HCT116 (cell line): Measurements from ENCODE around the gene SPTB. TPM values are rescaled to one million over a fixed set of nuclear protein-coding genes. Genes with fewer than 3 reads are reported as not detected.

Experiments
- ATAC-seq: fragments of 200-7000 bp; cut with Tn5 transposase; 2 replicates; pipeline ENCODE4 v1.9.1; 2020; ENCODE audit warnings: mild to moderate bottlenecking, moderate library complexity
- BruUV-seq: library from RNA; stranded (reverse); fragments of 400-500 nt; replicated peaks from 2 replicates; lab custom pipeline; 2021; lab: Mats Ljungman, UMichigan
- CTCF ChIA-PET: fragments of 300-600 bp; sonication (Branson Sonifier 250); formaldehyde crosslinking; loops from one replicate; lab custom pipeline; 2021; ENCODE audit warnings: antibody characterized with exemption; lab: Charles Lee
- POLR2A ChIA-PET: fragments of 300-600, 350-600 bp; sonication (Branson Sonifier 250); formaldehyde crosslinking; loops from one replicate; lab custom pipeline; 2021; ENCODE audit warnings: antibody characterized with exemption; lab: Charles Lee
- RAD21 ChIA-PET, 2 experiments: fragments of 300-600 bp; sonication (Branson Sonifier 250); formaldehyde crosslinking; loops; one replicate each; lab custom pipeline; 2023; ENCODE audit warnings: low total read pairs in 2 of 2; ENCODE audit not compliant: uncharacterized antibody in 2 of 2, unreplicated experiment in 2 of 2, low non-redundant PET in 1 of 2; lab: Charles Lee
- DNase-seq: peaks from one replicate; pipeline ENCODE4 v3.0.0-alpha.2; 2010; ENCODE audit warnings: low read depth, low spot score
- H2AFZ ChIP-seq: fragments of 200-600 bp; shearing (Covaris generic), sonication (generic); 2 replicates; pipeline ENCODE4 v1.6.1; 2017; ENCODE audit warnings: low read depth, mixed run types, mixed read lengths, antibody characterized with exemption, low read length; ENCODE audit not compliant: poor library complexity, severe bottlenecking
- H3K27ac ChIP-seq: 2 replicates; pipeline ENCODE4 v1.5.1; 2012; ENCODE audit warnings: low read depth, low read length
- H3K27me3 ChIP-seq: fragments of 200-600 bp; sonication (generic); 2 replicates; pipeline ENCODE4 v1.6.1; 2016; ENCODE audit warnings: mixed run types, low read length, mixed read lengths; ENCODE audit not compliant: insufficient read depth
- H3K36me3 ChIP-seq, 2 experiments: fragments of 200-500 bp in 1 of 2; fragments of 200-600 bp in 1 of 2; sonication (Bioruptor generic) in 1 of 2; sonication (generic) in 1 of 2; 2 replicates each; pipeline versions ENCODE4 v1.5.1 to v1.6.1; 2014 to 2016; ENCODE audit warnings: low read length in 2 of 2, inconsistent platforms in 1 of 2, mixed read lengths in 1 of 2, mixed run types in 1 of 2; ENCODE audit not compliant: insufficient read depth in 2 of 2, control insufficient read depth in 1 of 2
- H3K4me1 ChIP-seq, 2 experiments: fragments of 200-600 bp in 1 of 2; sonication (generic) in 1 of 2; 2 replicates each; pipeline versions ENCODE4 v1.5.1 to v1.6.1; 2012 to 2017; ENCODE audit warnings: low read length in 2 of 2, inconsistent platforms in 1 of 2, mild to moderate bottlenecking in 1 of 2, mixed read lengths in 1 of 2, mixed run types in 1 of 2, moderate library complexity in 1 of 2; ENCODE audit not compliant: insufficient read depth in 2 of 2, control insufficient read depth in 1 of 2
- H3K4me2 ChIP-seq: fragments of 200-600 bp; sonication (generic); 2 replicates; pipeline ENCODE4 v1.6.1; 2017; ENCODE audit warnings: mixed run types, low read length, mixed read lengths
- H3K4me3 ChIP-seq, 2 experiments: fragments of 200-600 bp in 1 of 2; sonication (generic) in 1 of 2; replicated peaks in 1 of 2; 2 replicates each; pipeline ENCODE4 v1.5.1; 2011 to 2016; ENCODE audit warnings: low read length in 2 of 2, control low read depth in 1 of 2, low read depth in 1 of 2, mild to moderate bottlenecking in 1 of 2, mixed read lengths in 1 of 2, mixed run types in 1 of 2
- H3K79me2 ChIP-seq: fragments of 200-600 bp; sonication (generic); 2 replicates; pipeline ENCODE4 v1.6.1; 2017; ENCODE audit warnings: mild to moderate bottlenecking, mixed run types, low read length, moderate library complexity, mixed read lengths; ENCODE audit not compliant: insufficient read depth
- H3K9ac ChIP-seq: fragments of 200-600 bp; sonication (generic); 2 replicates; pipeline ENCODE4 v1.6.1; 2016; ENCODE audit warnings: low read length, mixed read lengths
- H3K9me2 ChIP-seq: fragments of 200-600 bp; sonication (generic), shearing (Covaris generic); 2 replicates; pipeline ENCODE4 v1.6.1; 2017; ENCODE audit warnings: mixed run types, mild to moderate bottlenecking, moderate library complexity; ENCODE audit not compliant: insufficient read depth
- H3K9me3 ChIP-seq, 2 experiments: fragments of 200-500 bp in 1 of 2; fragments of 200-600 bp in 1 of 2; sonication (Bioruptor generic) in 1 of 2; sonication (generic) in 1 of 2; 2 replicates each; pipeline ENCODE4 v1.6.1; 2014 to 2017; ENCODE audit warnings: low read length in 2 of 2, mixed read lengths in 2 of 2, inconsistent platforms in 1 of 2, low read depth in 1 of 2, mild to moderate bottlenecking in 1 of 2, mixed run types in 1 of 2, moderate library complexity in 1 of 2; ENCODE audit not compliant: control insufficient read depth in 1 of 2, insufficient read depth in 1 of 2
- H4K20me1 ChIP-seq: fragments of 200-600 bp; sonication (generic), shearing (Covaris generic); 2 replicates; pipeline ENCODE4 v1.6.1; 2017; ENCODE audit warnings: mixed run types, mild to moderate bottlenecking, moderate library complexity; ENCODE audit not compliant: insufficient read depth
- CEBPB ChIP-seq: IDR thresholded peaks from 2 replicates; pipeline ENCODE4 v1.6.1; 2012; ENCODE audit warnings: low read depth
- POLR2A ChIP-seq: IDR thresholded peaks from 2 replicates; pipeline ENCODE4 v1.7.0; 2011; ENCODE audit warnings: borderline replicate concordance; ENCODE audit not compliant: insufficient read depth, insufficient read length; ENCODE audit errors: extremely low read depth
- RAD21 ChIP-seq: IDR thresholded peaks from 2 replicates; pipeline ENCODE4 v1.6.1; 2012; ENCODE audit warnings: low read depth, mild to moderate bottlenecking
- SP1 ChIP-seq: IDR thresholded peaks from 2 replicates; pipeline ENCODE4 v1.6.1; 2012; ENCODE audit warnings: low read depth
- SRF ChIP-seq: IDR thresholded peaks from 2 replicates; pipeline ENCODE4 v1.6.1; 2012; ENCODE audit warnings: low read depth
- intact Hi-C: fragments of 100-400 bp; cut with micrococcal nuclease; formaldehyde crosslinking; loops from 2 replicates; pipeline ENCODE4 v1.10.0; 2022
- total RNA-seq: library from RNA; stranded (reverse); gene quantifications from one replicate; pipeline ENCODE4 v1.2.1, GENCODE V29; 2021; ENCODE audit not compliant: unreplicated experiment
- TF ChIP-seq, protein P1 (sequence below), 3 experiments: fragments of 200-600 bp in 1 of 3; sonication (generic) in 1 of 3; IDR thresholded peaks in 2 of 3; conservative IDR thresholded peaks in 1 of 3; 2 replicates each; pipeline ENCODE4 v1.5.1; 2012 to 2017; ENCODE audit warnings: low read depth in 2 of 3, low read length in 2 of 3, antibody characterized with exemption in 1 of 3, borderline replicate concordance in 1 of 3, control low read depth in 1 of 3, mild to moderate bottlenecking in 1 of 3, mixed read lengths in 1 of 3, mixed run types in 1 of 3, moderate library complexity in 1 of 3; ENCODE audit not compliant: insufficient read depth in 1 of 3

The SPTB gene
- total RNA-seq, 1 experiment from 2014 or later = 4.2 TPM

DNA sequence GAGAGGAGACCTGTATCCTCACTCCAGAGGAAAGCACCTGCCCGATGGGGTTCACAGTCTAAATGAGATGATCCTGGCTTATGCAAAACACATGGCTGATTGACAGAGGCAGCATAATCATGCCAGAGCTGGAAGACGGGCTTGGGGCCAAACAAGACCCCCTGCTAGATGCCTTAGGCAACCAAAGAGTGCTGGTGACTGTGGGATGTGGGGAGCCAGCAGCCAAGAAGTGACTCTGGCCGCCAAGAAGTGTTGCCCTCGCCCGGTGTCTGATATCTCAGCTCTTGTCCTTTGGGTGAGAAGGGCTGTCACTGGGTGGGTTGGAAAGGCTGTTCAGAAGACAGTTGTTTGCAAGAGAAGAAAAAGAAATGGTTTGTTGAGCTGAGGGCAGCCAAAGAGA lies 118.8 kb downstream of the SPTB start:
- ATAC-seq (no peak), DNase-seq (no peak)
- H3K27me3 ChIP-seq = no peaks in the 10 kb centered on the region
- ChIA-PET RAD21 (no interaction called here), CTCF (interaction anchor here (1.7 to 2.3 kb wide), 5 partner anchors 79 to 150 kb away, joined by 5 to 13 read pairs (median 7); no protein-coding TSS in a partner anchor), POLR2A (no interaction called here)
- TF ChIP-seq CEBPB (no peak), POLR2A (no peak)
- BruUV-seq = no TSS peak
- peak overlapping the region; percentile 67 for H3K4me2 ChIP-seq
- H3K4me3 ChIP-seq = no peak overlapping the region
- no peaks in the 10 kb centered on the region for H4K20me1 ChIP-seq
- intact Hi-C loops = loop anchor here (2.0 to 5.0 kb wide), 3 partner anchors 90 to 419 kb away; no protein-coding TSS in a partner anchor
- H3K79me2 ChIP-seq = no peaks in the 10 kb centered on the region
- peaks cover 45 to 67% of the 10 kb centered on the region in 2 experiments for H3K4me1 ChIP-seq
- no peak overlapping the region for H3K27ac ChIP-seq
- H3K9me3 ChIP-seq = no peaks in the 10 kb centered on the region
- no peaks in the 10 kb centered on the region for H3K36me3 ChIP-seq
- H3K9ac ChIP-seq = no peak overlapping the region
- no peak overlapping the region for H2AFZ ChIP-seq
- H3K9me2 ChIP-seq = no peaks in the 10 kb centered on the region

DNA sequence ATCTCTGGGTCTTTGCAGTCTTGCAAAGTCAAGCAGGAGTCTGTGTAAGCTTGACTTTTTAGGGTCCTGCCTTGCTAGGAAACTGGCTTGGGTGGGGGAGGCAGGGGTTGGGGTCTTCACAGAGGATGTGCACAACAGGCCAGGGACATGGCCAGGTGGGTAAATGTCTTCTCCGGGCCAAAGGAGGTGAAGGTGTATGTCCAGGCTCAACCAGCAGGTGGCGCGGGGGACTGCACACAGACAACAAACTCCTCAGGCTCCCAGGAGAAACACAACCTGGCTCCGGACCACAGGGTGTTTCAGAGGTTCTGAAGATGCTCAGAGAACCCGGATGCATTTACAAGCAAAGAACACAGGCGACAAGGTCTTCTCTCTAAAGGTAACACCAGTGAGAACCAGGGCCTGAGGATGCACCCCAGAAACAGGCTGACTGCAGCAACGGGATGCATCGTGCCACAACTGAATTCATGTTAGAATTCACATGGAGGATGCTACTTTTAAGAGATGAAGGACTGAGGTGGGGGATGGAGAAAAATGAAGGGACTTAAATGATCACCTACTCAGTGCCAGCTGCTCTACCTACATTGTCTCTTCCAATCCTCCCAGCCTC lies 119.5 kb downstream of the SPTB start:
- CTCF ChIA-PET = interaction anchor here (1.9 to 2.2 kb wide), 2 partner anchors 132 kb away, joined by 7 to 13 read pairs; no protein-coding TSS in a partner anchor
- Histone ChIP-seq H3K9ac (no peak overlapping the region), H3K79me2 (no peaks in the 10 kb centered on the region), H3K9me3 (no peaks in the 10 kb centered on the region), H3K36me3 (no peaks in the 10 kb centered on the region), H3K4me1 (peaks cover 45 to 67% of the 10 kb centered on the region in 2 experiments), H2AFZ (no peak overlapping the region), H3K27ac (no peak overlapping the region), H3K4me2 (no peak overlapping the region), H3K4me3 (no peak overlapping the region), H3K9me2 (no peaks in the 10 kb centered on the region), H4K20me1 (no peaks in the 10 kb centered on the region), H3K27me3 (no peaks in the 10 kb centered on the region)
- intact Hi-C loops = loop anchor here (2.0 to 5.0 kb wide), 3 partner anchors 89 to 418 kb away; no protein-coding TSS in a partner anchor
- no TSS peak for BruUV-seq
- TF ChIP-seq SP1 (no peak), RAD21 (peak; percentile 56), SRF (no peak)
- TF ChIP-seq, protein P1, sequence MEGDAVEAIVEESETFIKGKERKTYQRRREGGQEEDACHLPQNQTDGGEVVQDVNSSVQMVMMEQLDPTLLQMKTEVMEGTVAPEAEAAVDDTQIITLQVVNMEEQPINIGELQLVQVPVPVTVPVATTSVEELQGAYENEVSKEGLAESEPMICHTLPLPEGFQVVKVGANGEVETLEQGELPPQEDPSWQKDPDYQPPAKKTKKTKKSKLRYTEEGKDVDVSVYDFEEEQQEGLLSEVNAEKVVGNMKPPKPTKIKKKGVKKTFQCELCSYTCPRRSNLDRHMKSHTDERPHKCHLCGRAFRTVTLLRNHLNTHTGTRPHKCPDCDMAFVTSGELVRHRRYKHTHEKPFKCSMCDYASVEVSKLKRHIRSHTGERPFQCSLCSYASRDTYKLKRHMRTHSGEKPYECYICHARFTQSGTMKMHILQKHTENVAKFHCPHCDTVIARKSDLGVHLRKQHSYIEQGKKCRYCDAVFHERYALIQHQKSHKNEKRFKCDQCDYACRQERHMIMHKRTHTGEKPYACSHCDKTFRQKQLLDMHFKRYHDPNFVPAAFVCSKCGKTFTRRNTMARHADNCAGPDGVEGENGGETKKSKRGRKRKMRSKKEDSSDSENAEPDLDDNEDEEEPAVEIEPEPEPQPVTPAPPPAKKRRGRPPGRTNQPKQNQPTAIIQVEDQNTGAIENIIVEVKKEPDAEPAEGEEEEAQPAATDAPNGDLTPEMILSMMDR (IDR thresholded peaks at IDR 0.05 in 2 of 3, conservative IDR thresholded peaks at IDR 0.05 in 1 of 3; ENCODE audit: borderline replicate concordance in 1 of 3, insufficient read depth in 1 of 3, low read depth in 2 of 3, low read length in 2 of 3) = peak; percentile 49 to 90 (median 88); a peak in 5 of 6 replicates
- POLR2A ChIA-PET = no interaction called here
- RAD21 ChIA-PET = no interaction called here
- ATAC-seq = peak; percentile 56
- DNase-seq = peak; percentile 24
